IMR-90 (cell line): ENCODE measurements around the gene CD300LG. TPM values are rescaled to one million over a fixed set of nuclear protein-coding genes. Genes with fewer than 3 reads are reported as not detected.

Experiments
- ATAC-seq: fragments of 200-7000 bp; cut with Tn5 transposase; 2 replicates; pipeline ENCODE4 v1.9.1; 2020; ENCODE audit warnings: low read depth, mild to moderate bottlenecking, moderate library complexity
- BruUV-seq: library from RNA; stranded (reverse); fragments of 400-500 nt; replicated peaks from 2 replicates; lab custom pipeline; 2021; lab: Mats Ljungman, UMichigan
- CTCF ChIA-PET: fragments of 300-600 bp; formaldehyde crosslinking; extraction: SDS; loops from one replicate; lab custom pipeline; 2021; ENCODE audit warnings: antibody characterized with exemption; lab: Yijun Ruan, JAX
- POLR2A ChIA-PET: fragments of 300-600 bp; sonication (Branson Sonifier 250); formaldehyde crosslinking; loops from one replicate; lab custom pipeline; 2022; ENCODE audit warnings: antibody characterized with exemption; ENCODE audit not compliant: unreplicated experiment; lab: Charles Lee
- DNase-seq: peaks from one replicate; pipeline ENCODE4 v3.0.0; 2013
- H2AFZ ChIP-seq: replicated peaks from 2 replicates; pipeline ENCODE3; 2013; ENCODE audit warnings: low read length, mild to moderate bottlenecking; ENCODE audit not compliant: poor library complexity
- H2AK5ac ChIP-seq: 2 replicates; pipeline ENCODE4 v1.6.1; 2013; ENCODE audit warnings: low read depth, low read length, inconsistent platforms
- H2AK9ac ChIP-seq: replicated peaks from 2 replicates; pipeline ENCODE3; 2013; ENCODE audit warnings: mild to moderate bottlenecking, low read depth, low read length, moderate library complexity; ENCODE audit not compliant: poor library complexity
- H2BK120ac ChIP-seq: 2 replicates; pipeline ENCODE4 v1.6.1; 2013; ENCODE audit warnings: low read depth, low read length, inconsistent platforms
- H2BK15ac ChIP-seq: 3 replicates; pipeline ENCODE4 v1.6.1; 2013; ENCODE audit warnings: low read depth, low read length, inconsistent platforms
- H2BK20ac ChIP-seq: 2 replicates; pipeline ENCODE4 v1.6.1; 2013; ENCODE audit warnings: low read depth, mild to moderate bottlenecking, inconsistent platforms, low read length, moderate library complexity
- H2BK5ac ChIP-seq: 2 replicates; pipeline ENCODE4 v1.6.1; 2013; ENCODE audit warnings: mild to moderate bottlenecking, low read depth, low read length, inconsistent platforms; ENCODE audit not compliant: poor library complexity, severe bottlenecking
- H3K14ac ChIP-seq: replicated peaks from 2 replicates; pipeline ENCODE4 v1.6.1; 2013; ENCODE audit warnings: low read depth, low read length, inconsistent platforms
- H3K18ac ChIP-seq: 2 replicates; pipeline ENCODE4 v1.6.1; 2013; ENCODE audit warnings: low read depth, low read length, control low read depth
- H3K23ac ChIP-seq: 2 replicates; pipeline ENCODE4 v1.6.1; 2013; ENCODE audit warnings: low read depth, low read length, inconsistent platforms
- H3K27ac ChIP-seq: 2 replicates; pipeline ENCODE4 v1.5.1; 2013; ENCODE audit warnings: mild to moderate bottlenecking, control low read depth, low read length; ENCODE audit not compliant: insufficient read depth
- H3K27me3 ChIP-seq: 2 replicates; pipeline ENCODE4 v1.6.1; 2013; ENCODE audit warnings: low read length; ENCODE audit not compliant: control insufficient read depth, insufficient read depth
- H3K36me3 ChIP-seq: 2 replicates; pipeline ENCODE4 v1.6.1; 2013; ENCODE audit warnings: low read length, mixed read lengths; ENCODE audit not compliant: control insufficient read depth, insufficient read depth
- H3K4ac ChIP-seq: 2 replicates; pipeline ENCODE4 v1.6.1; 2013; ENCODE audit warnings: low read depth, low read length, inconsistent platforms
- H3K4me1 ChIP-seq: 2 replicates; pipeline ENCODE4 v1.6.1; 2013; ENCODE audit warnings: low read length, mixed read lengths; ENCODE audit not compliant: control insufficient read depth, insufficient read depth
- H3K4me2 ChIP-seq: 2 replicates; pipeline ENCODE4 v1.6.1; 2013; ENCODE audit warnings: low read depth, mild to moderate bottlenecking, control low read depth, low read length, moderate library complexity
- H3K4me3 ChIP-seq: 2 replicates; pipeline ENCODE4 v1.5.1; 2013; ENCODE audit warnings: low read depth, mild to moderate bottlenecking, control low read depth, low read length, moderate library complexity; ENCODE audit not compliant: insufficient read depth
- H3K56ac ChIP-seq: 2 replicates; pipeline ENCODE4 v1.6.1; 2013; ENCODE audit warnings: low read length, inconsistent platforms; ENCODE audit not compliant: insufficient read depth; ENCODE audit errors: extremely low read depth
- H3K79me1 ChIP-seq, 2 experiments: 2 replicates each; pipeline ENCODE4 v1.6.1; 2013; ENCODE audit warnings: low read length in 2 of 2, inconsistent platforms in 1 of 2, low read depth in 1 of 2
- H3K9ac ChIP-seq: 2 replicates; pipeline ENCODE4 v1.6.1; 2013; ENCODE audit warnings: low read depth, low read length, control low read depth
- H3K9me1 ChIP-seq: 2 replicates; pipeline ENCODE4 v1.6.1; 2013; ENCODE audit warnings: low read length, inconsistent platforms; ENCODE audit not compliant: insufficient read depth
- H3K9me3 ChIP-seq: 2 replicates; pipeline ENCODE4 v1.6.1; 2013; ENCODE audit warnings: low read length; ENCODE audit not compliant: control insufficient read depth, insufficient read depth
- H4K20me1 ChIP-seq: 2 replicates; pipeline ENCODE4 v1.6.1; 2013; ENCODE audit warnings: low read length, inconsistent platforms; ENCODE audit not compliant: insufficient read depth
- H4K5ac ChIP-seq: 2 replicates; pipeline ENCODE4 v1.6.1; 2013; ENCODE audit warnings: mild to moderate bottlenecking, low read depth, low read length, control low read depth
- H4K8ac ChIP-seq, 2 experiments: 2 replicates each; pipeline ENCODE4 v1.6.1; 2013; ENCODE audit warnings: low read depth in 2 of 2, low read length in 2 of 2, control low read depth in 1 of 2, inconsistent platforms in 1 of 2
- H4K91ac ChIP-seq: 2 replicates; pipeline ENCODE4 v1.6.1; 2013; ENCODE audit warnings: low read depth, low read length, inconsistent platforms; ENCODE audit not compliant: insufficient read depth
- BHLHE40 ChIP-seq: fragments of 150-350 bp; IDR thresholded peaks from 2 replicates; pipeline ENCODE4 v1.6.1; 2016; ENCODE audit warnings: mild to moderate bottlenecking, low read depth, low read length
- CEBPB ChIP-seq: IDR thresholded peaks from 2 replicates; pipeline ENCODE4 v1.6.1; 2012; ENCODE audit warnings: low read depth, low read length, improper control_type of control experiment
- CHD1 ChIP-seq: IDR thresholded peaks from 2 replicates; pipeline ENCODE4 v1.6.1; 2012; ENCODE audit warnings: low read depth, low read length, improper control_type of control experiment
- FOS ChIP-seq: fragments of 150-350 bp; IDR thresholded peaks from 2 replicates; pipeline ENCODE4 v1.6.1; 2016; ENCODE audit warnings: low read depth, low read length
- MAZ ChIP-seq: IDR thresholded peaks from 2 replicates; pipeline ENCODE4 v1.6.1; 2012; ENCODE audit warnings: low read depth, mild to moderate bottlenecking, low read length, improper control_type of control experiment, moderate library complexity, borderline replicate concordance
- NFE2L2 ChIP-seq: fragments of 150-350 bp; IDR thresholded peaks from 2 replicates; pipeline ENCODE4 v1.6.1; 2016; ENCODE audit warnings: low read depth, mild to moderate bottlenecking, low read length
- POLR2A ChIP-seq: IDR thresholded peaks from 2 replicates; pipeline ENCODE4 v1.6.1; 2012; ENCODE audit warnings: mild to moderate bottlenecking, low read depth, low read length
- RCOR1 ChIP-seq: IDR thresholded peaks from 2 replicates; pipeline ENCODE4 v1.6.1; 2012; ENCODE audit warnings: mild to moderate bottlenecking, low read length, improper control_type of control experiment; ENCODE audit not compliant: insufficient replicate concordance
- RFX5 ChIP-seq: IDR thresholded peaks from 2 replicates; pipeline ENCODE4 v1.8.0; 2012; ENCODE audit warnings: low read depth, mild to moderate bottlenecking, low read length, moderate library complexity
- SMC3 ChIP-seq: fragments of 150-350 bp; IDR thresholded peaks from 2 replicates; pipeline ENCODE4 v1.6.1; 2016; ENCODE audit warnings: low read depth, mild to moderate bottlenecking, antibody characterized with exemption, low read length, moderate library complexity
- WGBS, 2 experiments: methylation state at CpG; one replicate each; pipeline versions ENCODE4 v1.1.5 to v1.1.7; 2013; ENCODE audit warnings: missing lambda C conversion rate in 2 of 2; ENCODE audit not compliant: insufficient read length in 1 of 2; ENCODE audit errors: extremely low coverage in 2 of 2; 5-methylcytosine and 5-hydroxymethylcytosine counted together
- dilution Hi-C: fragments of 300-500 bp; cut with HindIII; formaldehyde crosslinking; loops from one replicate; pipeline ENCODE4 v1.14.3; 2018; ENCODE audit warnings: low sequenced_read_pairs; ENCODE audit not compliant: unreplicated experiment
- in situ Hi-C: fragments of 300-500 bp; cut with MboI; formaldehyde crosslinking; loops from 3 replicates; pipeline ENCODE4 v1.14.3; 2019; ENCODE audit warnings: low sequenced_read_pairs, inconsistent platforms, mixed read lengths
- intact Hi-C: fragments of 100-400 bp; cut with micrococcal nuclease; formaldehyde crosslinking; loops from 2 replicates; pipeline ENCODE4 v1.10.0; 2022
- polyA plus RNA-seq, 3 experiments: library from polyadenylated mRNA; depleted of rRNA; stranded (reverse); fragments of >200 nt; gene quantifications; 2 replicates each; pipeline ENCODE4 v1.2.3, GENCODE V29; 2012; ENCODE audit warnings: low replicate concordance in 1 of 3
- total RNA-seq: library from RNA; depleted of rRNA; stranded (reverse); fragments of >200 nt; gene quantifications from 2 replicates; pipeline ENCODE4 v1.2.3, GENCODE V29; 2012
- TF ChIP-seq, protein P1 (sequence below): fragments of 150-350 bp; IDR thresholded peaks from 2 replicates; pipeline ENCODE4 v1.6.1; 2017; ENCODE audit warnings: mild to moderate bottlenecking, antibody characterized with exemption, low read length, low read depth
- TF ChIP-seq, protein P2 (sequence below): fragments of 150-350 bp; IDR thresholded peaks from 2 replicates; pipeline ENCODE4 v1.6.1; 2016; ENCODE audit warnings: low read depth, mild to moderate bottlenecking, low read length, moderate library complexity, borderline replicate concordance

CD300LG gene
- total and polyA plus RNA-seq, 2 of the 4 experiments (the other 2 are of a cell fraction), result not detected

DNA sequence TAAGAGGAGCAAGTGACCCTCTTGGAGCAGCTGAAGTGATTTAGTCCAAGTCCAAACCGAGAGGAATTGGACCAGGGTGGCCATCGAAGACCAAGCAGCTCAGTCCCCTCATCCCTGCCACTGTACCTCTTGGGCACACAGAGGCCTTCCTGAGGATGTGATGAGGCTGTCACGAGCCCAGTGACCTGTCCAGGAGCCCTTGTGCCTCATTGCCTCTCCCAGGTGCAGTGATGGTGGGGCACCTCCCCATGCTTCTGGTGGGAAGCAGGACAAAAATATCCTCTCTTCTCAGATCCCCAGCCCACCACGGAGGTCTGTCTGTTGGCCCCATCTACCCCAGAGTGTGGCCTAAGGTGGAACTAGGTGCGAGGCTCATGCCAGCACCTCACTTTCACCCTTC lies 2.7 kb upstream of the CD300LG start:
- CTCF ChIA-PET, result no interaction called here
- no peak overlapping the region for H2BK120ac ChIP-seq
- H3K79me1 ChIP-seq, result no peaks in the 10 kb centered on the region
- peak overlapping the region; percentile 15 for H2AK9ac ChIP-seq
- BruUV-seq, result no TSS peak
- H3K4ac ChIP-seq, result no peak overlapping the region
- no peak overlapping the region for H3K4me2 ChIP-seq
- no peak overlapping the region for H3K18ac ChIP-seq
- no peaks in the 10 kb centered on the region for H3K4me1 ChIP-seq
- H4K5ac ChIP-seq, result no peak overlapping the region
- no peak for ATAC-seq
- H4K91ac ChIP-seq, result no peak overlapping the region
- no peak overlapping the region for H3K23ac ChIP-seq
- H2BK15ac ChIP-seq, result no peak overlapping the region
- H4K8ac ChIP-seq, result no peak overlapping the region
- no peak for DNase-seq
- WGBS, 2 experiments, result no CpG with 5 or more reads among the region's 5 CpGs
- peaks cover 22% of the 10 kb centered on the region for H3K27me3 ChIP-seq
- TF ChIP-seq MAZ (no peak), FOS (no peak), BHLHE40 (no peak), RFX5 (no peak), CHD1 (no peak), CEBPB (no peak), NFE2L2 (no peak), RCOR1 (no peak), SMC3 (no peak), POLR2A (no peak)
- TF ChIP-seq, protein P1, sequence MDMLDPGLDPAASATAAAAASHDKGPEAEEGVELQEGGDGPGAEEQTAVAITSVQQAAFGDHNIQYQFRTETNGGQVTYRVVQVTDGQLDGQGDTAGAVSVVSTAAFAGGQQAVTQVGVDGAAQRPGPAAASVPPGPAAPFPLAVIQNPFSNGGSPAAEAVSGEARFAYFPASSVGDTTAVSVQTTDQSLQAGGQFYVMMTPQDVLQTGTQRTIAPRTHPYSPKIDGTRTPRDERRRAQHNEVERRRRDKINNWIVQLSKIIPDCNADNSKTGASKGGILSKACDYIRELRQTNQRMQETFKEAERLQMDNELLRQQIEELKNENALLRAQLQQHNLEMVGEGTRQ, result no peak
- TF ChIP-seq, protein P2, sequence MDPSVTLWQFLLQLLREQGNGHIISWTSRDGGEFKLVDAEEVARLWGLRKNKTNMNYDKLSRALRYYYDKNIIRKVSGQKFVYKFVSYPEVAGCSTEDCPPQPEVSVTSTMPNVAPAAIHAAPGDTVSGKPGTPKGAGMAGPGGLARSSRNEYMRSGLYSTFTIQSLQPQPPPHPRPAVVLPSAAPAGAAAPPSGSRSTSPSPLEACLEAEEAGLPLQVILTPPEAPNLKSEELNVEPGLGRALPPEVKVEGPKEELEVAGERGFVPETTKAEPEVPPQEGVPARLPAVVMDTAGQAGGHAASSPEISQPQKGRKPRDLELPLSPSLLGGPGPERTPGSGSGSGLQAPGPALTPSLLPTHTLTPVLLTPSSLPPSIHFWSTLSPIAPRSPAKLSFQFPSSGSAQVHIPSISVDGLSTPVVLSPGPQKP, result no peak
- no peak overlapping the region for H2AK5ac ChIP-seq
- dilution Hi-C loops, result no loop called here
- H3K36me3 ChIP-seq, result no peaks in the 10 kb centered on the region
- H4K20me1 ChIP-seq, result no peaks in the 10 kb centered on the region
- POLR2A ChIA-PET, result no interaction called here
- 0 out of 2 replicates have a peak, but pooled peaks cover 3% of the 10 kb centered on the region for H3K9me1 ChIP-seq
- no peak overlapping the region for H2AFZ ChIP-seq
- H3K27ac ChIP-seq, result no peak overlapping the region
- no peak overlapping the region for H3K56ac ChIP-seq
- H3K9me3 ChIP-seq, result no peaks in the 10 kb centered on the region
- H3K9ac ChIP-seq, result no peak overlapping the region
- H3K14ac ChIP-seq, result no peak overlapping the region
- H3K4me3 ChIP-seq, result no peak overlapping the region
- intact Hi-C loops, result no loop called here
- H2BK5ac ChIP-seq, result no peak overlapping the region
- H2BK20ac ChIP-seq, result no peak overlapping the region
- in situ Hi-C loops, result no loop called here
